SH-SY5Y (cell line): Measurements from ENCODE around the gene MARCHF5.

ENCODE experiments used
- GATA2 ChIP-seq: IDR thresholded peaks from 2 replicates; pipeline ENCODE4 v1.6.1; 2011; ENCODE audit warnings: mild to moderate bottlenecking, low read depth, low read length
- GATA3 ChIP-seq: IDR thresholded peaks from 2 replicates; pipeline ENCODE4 v1.6.1; 2011; ENCODE audit warnings: low read depth, mild to moderate bottlenecking, low read length, moderate library complexity

Gene MARCHF5, protein sequence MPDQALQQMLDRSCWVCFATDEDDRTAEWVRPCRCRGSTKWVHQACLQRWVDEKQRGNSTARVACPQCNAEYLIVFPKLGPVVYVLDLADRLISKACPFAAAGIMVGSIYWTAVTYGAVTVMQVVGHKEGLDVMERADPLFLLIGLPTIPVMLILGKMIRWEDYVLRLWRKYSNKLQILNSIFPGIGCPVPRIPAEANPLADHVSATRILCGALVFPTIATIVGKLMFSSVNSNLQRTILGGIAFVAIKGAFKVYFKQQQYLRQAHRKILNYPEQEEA

GRCh38 chr10:92290837-92291615 lies at the start of gene MARCHF5, which contains the start of gene CPEB3:
Gene MARCHF5 (plus strand): TSS chr10:92291167. CDS start chr10:92291495, 328 bp downstream.
Gene CPEB3 (minus strand): TSS chr10:92291078. CDS start chr10:92240350, 50,728 bp downstream.
- TF ChIP-seq GATA3 (no peak), GATA2 (no peak)

DNA sequence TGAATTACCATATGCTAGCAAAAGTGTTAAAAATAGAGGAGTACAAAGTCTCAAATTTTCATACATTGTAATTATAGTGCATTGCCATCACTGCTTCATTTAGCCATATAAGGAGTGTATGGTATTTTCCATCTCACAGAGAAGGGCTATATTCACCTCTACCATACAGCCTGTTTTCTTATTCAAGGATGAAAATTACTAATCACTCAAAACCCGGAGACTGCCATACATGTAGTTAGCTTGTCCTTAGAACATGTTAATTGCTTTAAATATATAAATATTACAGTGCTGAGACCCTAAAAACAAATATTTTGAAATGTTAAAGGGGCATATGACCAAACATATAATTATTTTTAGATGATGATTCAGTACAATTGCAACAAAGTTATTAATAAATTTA lies 49.5 kb upstream of the MARCHF5 start:
- no peak for TF ChIP-seq GATA2
- no peak for TF ChIP-seq GATA3

DNA sequence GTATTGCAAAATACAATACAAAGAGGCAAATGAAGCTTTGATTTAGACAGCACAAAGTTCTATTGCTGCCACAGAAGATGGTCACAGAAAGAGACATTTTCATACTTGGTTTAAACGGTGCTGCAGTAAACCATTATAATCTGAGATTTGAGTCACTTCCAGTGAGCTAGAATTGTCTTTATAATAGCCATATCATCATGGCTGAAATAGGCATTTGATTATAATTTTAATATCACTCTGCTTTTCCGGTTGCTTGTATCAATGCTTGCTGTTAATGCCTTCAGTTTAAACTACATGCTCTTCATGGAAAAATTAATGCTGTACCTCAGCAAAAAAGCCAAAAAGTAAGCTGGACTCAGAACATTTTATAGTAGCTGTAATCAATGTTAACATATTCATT lies 48.6 kb upstream of the MARCHF5 start:
- no peak for TF ChIP-seq GATA2
- TF ChIP-seq GATA3, result no peak

- TF ChIP-seq GATA3 (no peak), GATA2 (no peak)
These were observed 47.9 kb upstream of the MARCHF5 start for GRCh38 chr10:92242910-92243671.

GRCh38 chr10:92244796-92245195 lies 46.2 kb upstream of the MARCHF5 start:
- no peak for TF ChIP-seq GATA2
- no peak for TF ChIP-seq GATA3

GRCh38 chr10:92248566-92248965 lies 42.4 kb upstream of the MARCHF5 start:
- TF ChIP-seq GATA3, result no peak
- TF ChIP-seq GATA2, result no peak

DNA sequence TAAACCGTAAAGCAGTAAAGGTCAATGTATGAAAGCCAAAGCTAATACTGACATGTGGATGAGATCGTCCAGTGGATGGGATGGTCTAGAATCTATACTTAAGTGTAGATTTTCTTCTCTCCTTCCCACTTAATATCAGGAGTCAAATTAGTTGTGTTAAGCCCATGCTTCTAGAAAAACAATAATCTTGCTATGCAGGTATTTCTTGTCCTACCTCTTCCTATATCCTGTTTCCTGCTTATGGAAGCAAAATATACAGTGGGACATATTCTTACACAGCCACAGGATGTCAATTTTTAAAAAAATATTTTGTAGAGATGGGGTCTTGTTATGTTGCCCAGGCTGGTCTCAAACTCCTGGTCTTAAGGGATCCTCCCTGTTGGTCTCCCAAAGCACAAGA lies 27.6 kb upstream of the MARCHF5 start:
- TF ChIP-seq GATA3, result no peak
- no peak for TF ChIP-seq GATA2

DNA sequence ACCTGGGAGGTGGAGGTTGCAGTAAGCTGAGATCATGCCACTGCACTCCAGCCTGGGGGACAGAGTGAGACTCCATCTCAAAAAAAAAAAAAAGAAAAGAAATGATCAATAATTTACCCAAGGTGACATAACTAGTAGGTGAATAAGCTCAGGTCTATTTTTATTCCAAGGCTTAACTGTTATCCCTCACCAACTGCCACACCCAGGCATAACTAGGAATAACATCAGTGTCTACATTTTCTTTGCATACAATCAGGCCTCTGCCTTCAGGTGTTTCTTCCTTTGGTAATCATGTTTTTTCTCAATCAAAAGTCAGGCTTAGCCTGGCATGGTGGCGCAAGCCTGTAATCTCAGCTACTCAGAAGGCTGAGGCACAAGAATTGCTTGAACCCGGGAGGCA lies 26.7 kb upstream of the MARCHF5 start:
- TF ChIP-seq GATA2 (no peak), GATA3 (no peak)

- TF ChIP-seq GATA3, result no peak
- no peak for TF ChIP-seq GATA2
These were observed 25.2 kb upstream of the MARCHF5 start for GRCh38 chr10:92265687-92266258.

DNA sequence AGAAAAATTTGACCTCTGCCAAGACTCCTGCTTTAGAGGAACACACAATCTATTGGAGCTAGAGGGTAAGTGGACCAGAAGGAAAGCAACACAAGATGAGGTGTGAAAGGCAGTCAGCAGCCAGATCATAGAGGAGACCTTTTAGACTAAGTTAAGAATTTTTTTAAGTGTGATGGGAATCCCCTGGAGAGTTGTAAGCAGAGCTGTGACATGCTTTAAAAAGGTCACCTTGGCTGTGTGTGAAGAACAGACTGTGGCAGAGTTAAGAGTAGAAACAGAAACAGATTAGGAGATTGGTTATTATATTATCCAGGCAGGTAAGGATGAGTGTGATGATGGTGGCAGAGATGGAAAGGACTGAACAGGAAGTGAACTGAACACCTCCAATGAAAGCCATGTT lies 23.6 kb upstream of the MARCHF5 start:
- no peak for TF ChIP-seq GATA2
- TF ChIP-seq GATA3, result no peak

- TF ChIP-seq GATA3, result no peak
- no peak for TF ChIP-seq GATA2
These were observed 22.2 kb upstream of the MARCHF5 start for GRCh38 chr10:92268748-92269147.

DNA sequence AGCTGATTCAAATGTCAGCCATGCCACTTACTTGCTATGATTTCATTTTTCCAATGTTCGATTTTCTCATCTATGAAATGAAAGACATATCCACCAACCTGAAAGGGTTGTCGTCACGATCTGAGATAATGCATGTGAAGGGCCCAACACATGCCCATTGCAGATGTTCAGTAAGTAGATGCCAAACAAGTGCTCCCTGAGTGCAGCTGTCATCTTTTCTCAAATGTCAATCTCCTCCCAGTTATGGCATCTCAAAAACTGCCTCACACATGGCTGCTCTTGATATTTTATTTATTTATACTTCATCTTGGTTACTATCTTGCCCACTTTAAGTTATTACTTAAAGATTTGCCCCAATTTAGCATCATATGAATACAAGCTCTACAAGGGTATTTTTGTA lies 16.9 kb upstream of the MARCHF5 start:
- no peak for TF ChIP-seq GATA2
- no peak for TF ChIP-seq GATA3

DNA sequence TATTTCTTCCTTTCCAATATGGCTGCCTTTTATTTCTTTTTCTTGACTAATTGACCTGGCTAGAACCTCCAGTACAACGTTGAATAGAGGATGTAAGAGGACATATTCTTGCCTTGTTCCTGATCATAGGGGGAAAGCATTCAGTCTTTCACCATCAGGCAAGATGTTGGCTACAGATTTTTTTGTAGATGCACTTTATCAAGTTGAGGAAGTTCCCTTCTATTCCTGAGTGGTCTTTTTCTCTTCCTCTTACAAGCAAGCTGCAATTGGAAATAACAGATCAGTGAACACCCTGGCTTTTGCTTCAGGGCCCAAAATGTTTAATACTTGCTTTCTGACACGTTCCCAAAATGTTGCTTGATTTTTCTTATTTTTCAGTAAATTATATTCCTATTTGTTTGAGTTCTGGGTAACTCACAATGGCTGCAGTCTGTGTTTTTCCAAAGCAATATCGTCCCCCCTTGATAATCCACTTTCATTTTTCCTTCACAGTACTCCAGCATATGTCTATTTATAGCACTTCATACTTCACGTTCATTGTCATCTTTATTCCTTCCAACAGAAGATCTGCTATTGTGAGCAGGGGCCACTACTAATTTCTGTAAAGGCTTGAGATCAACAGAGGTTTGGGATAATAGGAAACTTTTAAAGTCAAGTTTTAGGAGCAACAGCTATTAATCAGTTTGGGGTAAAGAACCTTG lies 11.8 kb upstream of the MARCHF5 start:
- TF ChIP-seq GATA3 (no peak), GATA2 (no peak)

- TF ChIP-seq GATA3, result no peak
- no peak for TF ChIP-seq GATA2
These were observed 6.8 kb upstream of the MARCHF5 start for GRCh38 chr10:92284112-92284704.
